GM21723 (cell line): ENCODE measurements around the gene NEURL2.
A peak's percentile ranks its signal among the peaks of the same experiment; 100 is the strongest.
"Not testable (repeated sequence)": the region's sequence is repeated elsewhere in the genome, so short reads cannot be mapped to it uniquely, and the experiment has no call there.

Experiments
- ATAC-seq: cut with Tn5 transposase; IDR thresholded peaks from one replicate; pipeline ENCODE4 v1.9.1; 2021; ENCODE audit warnings: mild to moderate bottlenecking, moderate library complexity; ENCODE audit not compliant: unreplicated experiment

The NEURL2 gene

GRCh38 chr20:45901332-45901731, 10.3 kb upstream of the NEURL2 start:
- not testable (repeated sequence) for ATAC-seq

- no peak for ATAC-seq
These were observed 8.2 kb upstream of the NEURL2 start for GRCh38 chr20:45899046-45899835.

GRCh38 chr20:45898285-45898684, 7.3 kb upstream of the NEURL2 start:
- ATAC-seq: no peak

- no peak for ATAC-seq
These were observed 6.7 kb upstream of the NEURL2 start for GRCh38 chr20:45897692-45898091.

- ATAC-seq: no peak
These were observed 6.3 kb upstream of the NEURL2 start for GRCh38 chr20:45897289-45897688.

GRCh38 chr20:45896641-45897161, 5.7 kb upstream of the NEURL2 start:
- ATAC-seq: no peak

GRCh38 chr20:45894797-45895196, 3.8 kb upstream of the NEURL2 start:
- ATAC-seq: no peak

GRCh38 chr20:45893831-45894230, 2.8 kb upstream of the NEURL2 start:
- no peak for ATAC-seq

GRCh38 chr20:45892828-45893500, 2.0 kb upstream of the NEURL2 start:
- no peak for ATAC-seq

- ATAC-seq: no peak
These were observed 1.2 kb upstream of the NEURL2 start for GRCh38 chr20:45892049-45892825.

- ATAC-seq: peak; percentile 26
These were observed 677 bp downstream of the NEURL2 start for GRCh38 chr20:45890077-45890984.

GRCh38 chr20:45888681-45889080, 2.3 kb downstream of the NEURL2 start:
- ATAC-seq: no peak

GRCh38 chr20:45887346-45887715, 3.7 kb downstream of the NEURL2 start, which contains the start of gene SPATA25:
Gene SPATA25 (minus strand): TSS chr20:45887622. CDS start chr20:45887590, 32 bp downstream.
- ATAC-seq: no peak

- ATAC-seq: no peak
These were observed 4.2 kb downstream of the NEURL2 start for GRCh38 chr20:45886590-45887345.

GRCh38 chr20:45883100-45883469, 7.9 kb downstream of the NEURL2 start:
- ATAC-seq: no peak

GRCh38 chr20:45882469-45883099, 8.4 kb downstream of the NEURL2 start:
- no peak for ATAC-seq

- peak; percentile 99 for ATAC-seq
These were observed 9.8 kb downstream of the NEURL2 start, which contains the start of gene ZSWIM1 for GRCh38 chr20:45880988-45881788. Gene ZSWIM1 (plus strand): TSS chr20:45881227. CDS start chr20:45882593, 1,366 bp downstream.

- no peak for ATAC-seq
These were observed 12.8 kb downstream of the NEURL2 start for GRCh38 chr20:45878076-45878761.
